HG03520 (cell line): Measurements from ENCODE around the gene RBM3.
A peak's percentile ranks its signal among the peaks of the same experiment; 100 is the strongest.

ENCODE experiments used
- ATAC-seq: cut with Tn5 transposase; IDR thresholded peaks from one replicate; pipeline ENCODE4 v1.9.1; 2021; ENCODE audit warnings: mild to moderate bottlenecking, moderate library complexity; ENCODE audit not compliant: unreplicated experiment

The RBM3 gene

DNA sequence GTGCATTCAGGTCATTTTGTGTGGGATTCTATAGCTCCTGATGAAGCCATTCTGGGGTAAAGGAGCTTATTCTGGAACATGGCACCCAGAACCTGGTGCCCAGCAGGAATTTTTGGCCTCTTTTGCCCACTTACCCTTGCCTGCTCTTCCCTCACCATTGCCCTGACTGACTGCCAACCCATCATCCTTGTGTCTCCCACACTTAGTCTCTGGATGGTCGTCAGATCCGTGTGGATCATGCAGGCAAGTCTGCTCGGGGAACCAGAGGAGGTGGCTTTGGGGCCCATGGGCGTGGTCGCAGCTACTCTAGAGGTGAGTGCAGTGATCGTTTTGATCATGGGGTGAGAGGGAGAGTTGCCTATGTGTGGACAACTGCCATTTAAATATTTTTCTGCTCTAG lies 1.8 kb downstream of the RBM3 start:
- ATAC-seq = no peak

DNA sequence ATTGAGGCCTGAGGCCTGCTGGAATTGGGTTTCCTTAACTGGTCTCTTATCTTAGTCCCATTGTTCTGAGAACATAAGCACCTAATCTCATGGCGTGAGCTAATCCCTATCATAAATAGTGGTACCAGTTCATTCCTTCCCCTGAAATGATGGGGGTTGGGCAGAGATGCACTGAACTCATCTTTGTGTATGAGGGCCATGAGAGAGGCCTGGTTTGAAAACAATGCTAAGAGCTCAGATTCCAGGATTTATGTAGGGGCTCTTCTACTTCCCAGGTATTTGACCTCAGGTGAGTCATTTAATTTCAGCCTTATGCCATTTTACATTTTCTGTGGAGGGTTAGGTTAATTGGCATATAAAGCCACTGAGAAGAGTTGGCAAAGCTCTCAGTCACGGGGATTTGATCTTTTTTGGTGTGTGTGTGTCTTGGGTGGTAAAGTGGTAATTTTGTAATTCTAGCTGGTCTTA lies 4.4 kb downstream of the RBM3 start:
- ATAC-seq = no peak

DNA sequence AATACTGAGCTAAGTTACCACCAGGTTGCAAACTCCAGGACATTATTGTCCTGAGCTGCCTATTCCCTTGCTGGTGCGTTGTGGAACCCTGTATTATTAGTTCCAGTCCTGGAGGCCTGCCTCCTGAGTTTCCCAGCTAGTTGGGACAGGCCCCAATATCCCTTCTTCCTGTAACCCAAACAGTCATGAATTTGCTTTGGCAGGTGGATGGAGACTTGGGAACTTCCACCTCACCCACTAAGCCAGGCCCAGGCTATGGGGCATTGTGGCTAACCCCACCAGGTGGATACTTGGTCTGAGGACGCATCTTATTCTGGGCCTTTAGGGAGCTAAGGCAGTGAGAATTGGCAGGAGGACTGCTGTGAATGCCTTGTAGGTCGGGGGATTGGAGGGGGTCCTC lies 5.0 kb downstream of the RBM3 start:
- no peak for ATAC-seq

DNA sequence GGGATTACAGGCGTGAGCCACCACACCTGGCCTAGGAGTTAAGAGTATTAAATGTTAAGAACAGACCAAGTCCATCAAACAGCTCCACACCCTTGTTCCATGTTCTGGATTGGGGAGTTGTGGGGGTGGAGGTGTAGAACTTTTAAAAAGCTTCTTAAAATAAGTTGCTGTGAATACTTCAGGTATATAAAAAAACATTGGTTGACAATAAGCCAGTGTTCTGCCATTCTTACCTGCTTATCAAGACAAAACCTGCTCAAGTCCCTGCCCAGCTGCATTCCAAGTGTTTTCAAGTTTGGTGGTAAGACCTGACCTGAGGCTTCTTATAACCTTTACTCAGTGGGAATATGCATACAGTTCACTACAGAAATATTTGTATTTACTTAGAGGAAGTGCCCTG lies 6.4 kb downstream of the RBM3 start:
- ATAC-seq = no peak

DNA sequence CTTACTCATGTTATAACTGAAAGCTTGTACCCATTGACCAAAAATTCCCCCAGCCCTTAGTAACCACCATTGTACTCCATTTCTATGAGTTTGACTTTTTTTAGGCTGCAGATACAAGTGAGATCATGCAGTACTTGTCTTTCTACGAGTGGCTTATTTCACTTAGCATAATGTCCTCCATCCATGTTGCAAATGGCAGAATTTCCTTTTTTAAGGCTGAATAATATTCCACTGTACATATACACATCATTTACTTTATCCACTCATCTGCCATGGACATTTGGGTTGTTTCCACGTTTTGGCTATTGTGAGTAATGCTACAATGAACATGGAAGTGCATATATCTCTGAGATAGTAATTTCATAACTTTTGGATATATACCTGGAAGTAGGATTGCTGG lies 10.4 kb downstream of the RBM3 start:
- ATAC-seq = no peak

DNA sequence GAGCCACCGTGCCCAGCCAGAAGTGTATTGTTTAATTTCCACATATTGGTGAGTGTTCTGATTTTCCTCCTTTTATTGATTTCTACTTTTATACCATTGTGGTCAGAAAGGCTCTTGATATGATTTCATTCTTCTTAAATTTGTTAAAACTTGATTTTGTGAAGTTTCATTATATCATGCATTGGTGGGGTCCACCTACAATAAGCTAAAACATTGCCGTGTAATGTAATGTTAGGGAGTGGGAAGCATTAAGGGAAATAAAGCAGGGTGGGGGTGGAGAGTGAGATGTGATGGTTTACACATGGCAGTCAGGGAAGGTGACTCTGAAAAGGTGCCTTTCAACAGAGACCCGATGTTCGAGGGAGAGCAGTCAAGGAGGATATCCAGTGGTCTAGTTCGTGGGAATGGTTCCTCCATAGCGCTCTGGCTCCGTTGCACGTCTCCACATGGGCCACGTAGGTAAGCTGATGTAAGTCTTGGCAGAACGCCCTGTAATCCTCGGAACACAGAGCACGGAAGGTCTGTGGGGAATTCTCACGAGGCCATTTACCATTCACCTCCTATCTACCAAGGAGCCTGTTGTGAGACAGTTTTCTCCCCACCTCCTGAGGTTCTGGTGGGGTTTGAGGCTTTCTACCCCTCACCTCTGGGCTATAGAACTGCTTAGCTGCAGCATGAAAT lies 15.3 kb downstream of the RBM3 start:
- ATAC-seq = no peak

DNA sequence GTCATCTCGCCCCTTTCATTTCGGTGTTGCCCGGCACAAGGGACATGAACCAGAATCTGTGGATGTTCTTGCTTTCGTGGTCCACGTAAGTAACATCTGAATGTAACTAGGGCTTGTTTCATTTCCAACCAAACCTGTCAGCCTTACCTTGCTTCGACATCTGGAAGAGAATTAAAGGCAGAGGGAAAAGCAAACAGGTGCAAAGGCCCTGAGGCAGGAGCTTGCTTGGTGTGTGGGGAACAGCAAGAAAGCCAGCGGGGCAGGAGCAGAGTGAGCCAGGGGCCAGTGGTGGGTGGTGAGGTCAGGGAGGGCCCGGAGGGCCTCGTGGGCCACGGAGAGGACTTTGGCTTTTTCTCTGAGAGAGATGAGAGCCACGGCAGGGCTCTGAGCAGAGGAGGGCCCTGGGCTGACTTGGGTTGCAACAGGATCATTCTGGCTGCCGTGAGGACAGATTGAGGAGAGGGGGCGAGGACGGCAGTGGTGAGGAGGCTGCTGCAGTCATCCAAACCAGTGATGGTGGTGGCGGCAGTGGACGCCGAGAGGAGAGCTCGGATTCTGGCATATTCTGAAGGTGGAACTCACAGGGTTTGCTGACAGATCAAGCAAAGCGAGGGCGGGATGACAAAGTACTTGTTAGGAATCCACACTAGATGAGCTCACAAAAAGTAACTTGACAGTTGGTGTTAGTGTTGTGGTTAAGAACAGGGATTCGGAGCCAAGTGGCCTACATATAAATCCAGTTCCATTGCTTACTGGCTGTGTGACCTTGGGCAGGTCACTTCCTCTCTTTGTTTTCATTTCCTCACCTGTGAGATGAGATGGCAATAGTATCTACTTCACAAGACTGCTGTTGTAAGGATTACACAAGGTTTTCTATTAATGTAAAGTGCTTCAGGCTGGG lies 16.2 kb downstream of the RBM3 start:
- ATAC-seq = no peak

DNA sequence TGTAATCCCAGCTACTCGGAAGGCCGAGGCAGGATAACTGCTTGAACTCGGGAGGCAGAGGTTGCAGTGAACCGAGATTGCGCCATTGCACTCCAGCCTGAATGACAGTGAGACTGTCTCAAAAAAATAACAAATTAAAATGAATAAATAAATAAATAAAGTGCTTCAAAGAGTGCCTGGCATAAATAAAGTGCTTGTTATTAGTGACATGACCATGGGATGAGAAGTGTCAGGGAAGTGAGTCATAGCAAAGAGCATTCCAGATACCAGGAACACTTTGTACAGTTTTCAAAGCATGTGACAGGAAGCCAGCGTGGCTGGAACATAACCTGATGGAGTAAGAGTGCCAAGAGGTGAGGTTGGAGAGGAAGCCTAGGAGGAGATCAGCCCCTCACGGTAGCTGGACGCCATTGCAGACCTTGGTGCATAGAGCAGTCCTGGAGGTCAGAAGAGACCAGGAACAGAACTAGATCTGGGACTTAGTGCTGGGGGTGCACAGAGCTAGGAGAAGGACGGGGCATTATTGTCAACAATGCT lies 17.0 kb downstream of the RBM3 start:
- no peak for ATAC-seq

DNA sequence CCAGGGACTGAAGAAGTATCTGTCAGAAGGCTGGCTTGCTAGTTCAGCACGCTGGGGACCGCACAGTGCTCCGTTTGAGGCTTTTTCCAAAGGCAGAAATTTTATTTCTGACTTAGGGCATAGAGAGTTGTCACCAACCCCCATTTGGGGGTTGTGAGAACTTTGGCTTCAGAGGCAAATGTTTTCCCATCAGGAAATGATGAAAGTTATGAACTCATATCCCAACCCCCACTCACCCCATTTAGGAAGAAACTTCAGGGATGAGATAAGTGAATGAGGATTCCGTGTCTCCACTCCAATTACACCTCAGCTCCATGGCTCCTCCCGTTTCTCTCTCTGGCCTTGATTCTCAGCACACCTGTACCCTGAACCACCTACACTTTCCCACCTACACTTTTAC lies 18.7 kb downstream of the RBM3 start:
- no peak for ATAC-seq

DNA sequence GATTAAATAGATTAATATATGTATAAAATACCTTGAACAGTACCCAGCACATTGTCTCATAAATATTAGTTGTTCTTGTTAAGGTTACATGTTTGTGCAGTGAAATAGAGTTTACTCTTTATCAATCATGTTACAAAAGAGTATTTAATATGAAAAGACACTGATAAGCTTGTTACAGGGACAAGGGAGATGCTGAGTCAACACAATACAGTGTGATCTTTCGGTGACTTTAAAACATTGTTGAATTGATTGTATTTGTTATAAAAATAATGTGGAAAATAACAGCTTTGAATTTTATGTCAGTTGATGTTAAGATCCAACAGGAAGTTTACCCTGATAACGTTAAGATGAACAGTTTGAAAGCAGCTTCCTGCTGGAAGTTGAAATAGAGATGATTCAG lies 21.6 kb downstream of the RBM3 start:
- ATAC-seq = no peak

DNA sequence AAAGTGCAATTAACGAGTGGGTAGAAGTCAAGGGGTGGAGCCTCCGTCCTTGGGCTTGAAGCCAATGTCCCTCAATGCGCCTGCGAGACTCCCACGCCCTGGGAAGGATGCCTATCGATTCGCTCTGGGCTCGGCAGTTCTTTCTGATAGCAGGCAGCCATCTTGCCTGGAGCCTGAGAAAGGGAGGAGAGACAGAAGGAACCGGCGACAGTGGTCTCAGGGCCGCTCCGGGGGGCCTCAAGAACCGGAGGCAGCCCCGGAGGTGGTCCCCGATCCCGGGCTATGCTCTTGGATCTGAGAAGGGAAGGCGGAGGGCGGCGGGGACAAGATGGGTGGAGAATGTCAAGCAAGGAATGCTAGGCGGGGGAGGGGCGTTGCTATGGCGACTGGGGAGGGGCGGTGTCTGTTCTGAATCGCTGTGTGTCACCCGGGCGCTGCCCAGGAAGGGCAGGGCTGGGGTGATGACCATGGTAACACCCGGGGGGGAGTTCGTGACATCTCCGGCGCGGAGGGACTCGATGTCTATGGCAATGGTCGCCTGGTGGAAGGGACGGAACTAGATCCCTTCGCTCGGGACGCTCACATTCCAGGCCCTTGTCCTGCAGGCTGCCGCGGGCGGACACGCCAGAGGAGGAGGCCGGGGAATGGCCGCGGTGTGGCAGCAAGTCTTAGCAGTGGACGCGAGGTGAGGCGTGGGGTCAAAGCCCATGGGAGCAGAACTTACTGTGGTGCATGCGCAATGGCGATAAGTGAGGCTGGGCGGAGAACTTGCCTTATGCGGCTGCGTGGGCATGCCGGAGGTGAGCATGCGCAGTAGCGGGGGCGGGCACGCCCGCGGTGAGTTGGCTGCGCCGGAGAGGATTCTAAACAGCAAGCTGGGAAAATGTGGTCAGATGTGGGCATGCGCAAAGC lies 23.3 kb downstream of the RBM3 start, which contains the start of gene WDR13:
TSS of gene WDR13 (plus strand) at position 140 of the 912 bp plus-strand sequence. CDS start at position 645, 505 bp downstream.
- ATAC-seq = peak; percentile 63

DNA sequence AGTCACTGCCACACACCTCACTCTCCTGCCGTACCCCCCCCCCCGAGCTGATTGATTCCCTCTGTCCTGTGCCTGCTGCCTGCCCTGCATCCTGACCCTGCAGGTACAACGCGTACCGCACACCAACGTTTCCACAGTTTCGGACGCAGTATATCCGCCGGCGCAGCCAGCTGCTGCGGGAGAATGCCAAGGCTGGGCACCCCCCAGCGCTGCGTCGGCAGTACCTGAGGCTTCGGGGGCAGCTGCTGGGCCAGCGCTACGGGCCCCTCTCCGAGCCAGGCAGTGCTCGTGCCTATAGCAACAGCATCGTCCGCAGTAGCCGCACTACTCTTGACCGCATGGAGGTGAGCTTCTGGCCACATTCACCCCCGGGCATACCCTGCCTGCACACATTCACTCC lies 24.3 kb downstream of the RBM3 start:
- no peak for ATAC-seq

DNA sequence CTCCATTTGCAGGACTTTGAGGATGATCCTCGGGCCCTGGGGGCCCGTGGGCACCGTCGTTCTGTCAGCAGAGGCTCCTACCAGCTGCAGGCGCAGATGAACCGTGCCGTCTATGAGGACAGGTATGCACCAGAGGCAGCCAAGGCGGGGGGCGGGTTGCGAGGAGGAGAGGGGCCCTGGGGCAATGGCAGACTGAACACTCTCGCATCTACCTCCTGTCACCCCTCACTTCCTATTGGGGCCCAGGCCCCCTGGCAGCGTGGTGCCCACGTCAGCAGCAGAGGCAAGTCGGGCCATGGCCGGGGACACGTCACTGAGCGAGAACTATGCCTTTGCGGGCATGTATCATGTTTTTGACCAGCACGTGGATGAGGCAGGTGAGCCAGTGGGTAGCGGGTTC lies 25.1 kb downstream of the RBM3 start:
- ATAC-seq = no peak

DNA sequence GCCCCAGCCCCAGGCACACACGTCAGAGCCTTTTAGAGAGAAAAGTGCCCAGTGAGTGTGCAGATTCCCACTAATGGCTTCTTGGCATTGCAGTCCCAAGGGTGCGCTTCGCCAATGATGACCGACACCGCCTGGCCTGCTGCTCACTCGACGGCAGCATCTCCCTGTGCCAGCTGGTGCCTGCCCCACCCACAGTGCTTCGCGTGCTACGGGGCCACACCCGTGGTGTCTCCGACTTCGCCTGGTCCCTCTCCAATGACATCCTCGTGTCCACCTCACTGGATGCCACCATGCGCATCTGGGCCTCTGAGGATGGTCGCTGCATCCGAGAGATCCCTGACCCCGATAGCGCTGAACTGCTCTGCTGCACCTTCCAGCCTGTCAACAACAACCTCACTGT lies 25.9 kb downstream of the RBM3 start:
- no peak for ATAC-seq

DNA sequence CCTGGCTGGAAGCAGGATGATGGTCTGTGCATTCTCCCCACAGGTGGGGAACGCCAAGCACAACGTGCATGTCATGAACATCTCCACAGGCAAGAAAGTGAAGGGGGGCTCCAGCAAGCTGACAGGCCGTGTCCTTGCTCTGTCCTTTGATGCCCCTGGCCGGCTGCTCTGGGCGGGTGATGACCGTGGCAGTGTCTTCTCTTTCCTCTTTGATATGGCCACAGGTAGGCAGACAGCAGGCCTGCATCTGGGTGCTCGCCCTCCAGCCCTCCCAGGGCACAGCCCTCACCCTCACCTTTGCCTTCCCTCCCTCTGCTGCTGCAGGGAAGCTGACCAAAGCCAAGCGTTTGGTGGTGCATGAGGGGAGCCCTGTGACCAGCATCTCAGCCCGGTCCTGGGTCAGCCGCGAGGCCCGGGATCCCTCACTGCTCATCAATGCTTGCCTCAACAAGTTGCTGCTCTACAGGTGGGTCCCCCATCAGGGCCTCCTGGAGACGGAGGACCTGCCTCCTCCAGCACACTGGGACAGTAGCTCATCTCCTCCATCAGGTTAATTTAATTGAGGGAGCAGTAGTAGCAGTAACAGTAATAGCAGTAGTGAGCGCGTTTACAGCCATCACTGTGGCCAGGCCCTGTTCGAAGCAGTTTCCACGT lies 27.6 kb downstream of the RBM3 start:
- ATAC-seq = no peak

DNA sequence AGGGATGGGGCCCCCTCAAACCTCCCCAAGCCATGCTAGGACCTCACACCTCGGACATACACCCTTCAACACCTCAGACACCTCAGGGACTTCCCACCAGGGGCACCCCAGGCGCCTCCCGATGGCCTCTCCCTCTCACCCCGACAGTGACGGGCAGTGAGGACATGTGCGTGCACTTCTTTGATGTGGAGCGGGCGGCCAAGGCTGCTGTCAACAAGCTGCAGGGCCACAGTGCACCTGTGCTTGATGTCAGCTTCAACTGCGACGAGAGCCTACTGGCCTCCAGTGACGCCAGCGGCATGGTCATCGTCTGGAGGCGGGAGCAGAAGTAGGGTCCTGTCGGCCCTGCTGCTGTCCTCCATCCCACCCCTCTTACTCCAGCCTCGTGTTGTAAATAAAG lies 30.4 kb downstream of the RBM3 start:
- no peak for ATAC-seq

DNA sequence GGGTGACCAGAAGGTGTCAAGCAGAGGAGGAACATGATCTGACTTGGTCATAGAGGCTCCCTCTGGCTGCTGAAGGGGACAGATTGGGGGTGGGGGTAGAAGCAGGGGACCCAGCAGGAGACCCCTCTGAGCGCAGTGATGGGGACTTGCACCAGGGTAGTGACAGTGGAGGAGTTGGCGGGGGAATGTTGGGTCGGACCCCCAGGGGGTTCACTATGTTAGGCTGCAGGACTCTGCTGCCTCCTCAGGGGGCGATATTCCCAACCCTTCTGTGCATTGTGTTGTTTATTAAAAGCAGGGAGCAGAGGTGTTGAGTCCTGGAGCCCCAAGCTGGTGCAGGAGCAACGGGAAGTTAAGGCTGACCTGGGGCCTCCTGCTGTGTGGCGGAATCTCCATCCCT lies 31.8 kb downstream of the RBM3 start:
- ATAC-seq = no peak

DNA sequence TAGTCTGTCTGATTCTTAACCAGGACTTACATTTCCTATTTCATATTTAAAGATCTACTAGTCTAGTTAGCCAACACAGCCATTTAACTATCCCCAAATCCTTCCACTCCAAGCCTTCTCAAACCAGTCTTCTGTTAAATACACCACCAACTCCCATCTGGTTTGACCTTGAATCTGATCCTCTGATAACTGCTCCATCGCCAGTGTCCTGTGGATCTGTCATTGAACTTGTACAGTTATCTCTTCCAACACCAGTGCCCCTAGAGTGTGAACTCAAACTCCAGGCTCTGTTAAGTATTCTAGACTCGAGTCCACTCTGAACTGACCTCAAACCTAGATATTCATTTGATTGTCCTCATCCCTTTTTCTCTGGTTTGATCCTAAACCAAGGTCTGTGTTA lies 37.4 kb downstream of the RBM3 start:
- no peak for ATAC-seq

DNA sequence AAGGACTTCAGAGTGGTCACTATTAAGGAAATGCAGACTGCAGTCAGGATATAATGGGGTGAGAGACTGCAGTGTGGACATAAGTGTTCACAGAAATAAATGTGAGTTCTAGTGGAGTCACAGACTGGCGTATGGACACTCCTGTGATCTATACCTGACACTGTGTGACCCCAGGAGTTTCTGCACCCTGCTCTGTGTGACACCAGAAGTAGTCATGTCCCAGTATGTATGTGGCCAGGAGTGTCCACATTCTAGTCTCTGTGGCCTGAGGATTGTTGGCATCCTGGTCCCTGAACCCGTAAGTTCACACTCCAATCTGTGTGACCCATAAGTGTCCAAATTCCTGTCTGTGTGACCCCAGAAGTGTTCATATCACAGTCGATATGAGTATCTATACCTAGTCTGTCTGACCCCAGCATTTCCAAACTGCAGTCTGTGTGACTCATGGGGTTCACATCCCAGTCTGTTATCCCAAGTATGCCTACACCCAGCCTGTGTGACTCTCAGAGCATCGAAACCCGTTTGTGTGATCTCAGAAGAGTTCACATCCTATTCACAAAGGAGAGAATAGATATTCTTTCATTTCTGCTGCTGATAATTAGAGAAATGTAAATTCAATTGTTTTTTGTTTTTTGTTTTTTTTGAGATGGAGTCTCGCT lies 39.3 kb downstream of the RBM3 start:
- ATAC-seq = no peak

DNA sequence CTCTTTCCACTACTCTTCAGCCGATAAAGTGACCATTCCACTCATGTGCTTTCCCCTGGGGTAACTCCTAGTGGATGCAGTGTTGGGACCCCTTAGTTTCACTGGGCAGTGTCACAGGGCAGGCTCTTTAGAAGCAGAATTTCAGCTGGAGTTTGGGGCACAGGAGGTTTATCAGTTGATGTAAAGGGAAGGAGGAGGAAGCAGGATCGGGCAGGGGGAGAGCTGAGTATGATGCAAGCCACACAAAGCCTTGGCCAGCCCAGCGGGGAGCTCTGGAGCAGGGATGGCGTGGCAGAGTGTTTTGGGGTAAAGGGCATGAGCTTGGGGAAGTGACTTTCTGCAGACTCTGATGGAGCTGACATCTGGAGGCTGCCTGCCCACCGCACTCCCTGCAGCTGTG lies 42.3 kb downstream of the RBM3 start:
- ATAC-seq = no peak
